Kidney (tissue), 14 donors: ENCODE measurements around the gene C16orf90. TPM values are rescaled to one million over a fixed set of nuclear protein-coding genes. Genes with fewer than 3 reads are reported as not detected.
"Not testable (repeated sequence)": the region's sequence is repeated elsewhere in the genome, so short reads cannot be mapped to it uniquely, and the experiment has no call there.

ENCODE experiments used
- DNase-seq, 5 donors: peaks; one replicate each; pipeline ENCODE4 v3.0.0-alpha.2; 2013 to 2020
- FAIRE-seq: peaks from 2 replicates; lab custom pipeline; 2012; peaks lifted over from hg19 to GRCh38; lab: Jason Lieb, UNC
- H3K27ac ChIP-seq, 2 donors: one replicate each; pipeline ENCODE4 v1.7.0; 2013; ENCODE audit warnings: low read depth in 2 of 2, low read length in 2 of 2, inconsistent platforms in 1 of 2
- H3K27me3 ChIP-seq: one replicate; pipeline ENCODE4 v1.7.1; 2013; ENCODE audit warnings: low read length, inconsistent platforms; ENCODE audit not compliant: control insufficient read depth, insufficient read depth
- H3K36me3 ChIP-seq, 3 donors: one replicate each; pipeline versions ENCODE4 v1.7.0 to v1.7.1; 2013; ENCODE audit warnings: low read length in 3 of 3, control low read depth in 1 of 3, inconsistent platforms in 1 of 3; ENCODE audit not compliant: insufficient read depth in 3 of 3, control insufficient read depth in 2 of 3
- H3K4me1 ChIP-seq, 3 donors: one replicate each; pipeline versions ENCODE4 v1.7.0 to v1.7.1; 2013; ENCODE audit warnings: low read length in 3 of 3, inconsistent platforms in 1 of 3, low read depth in 1 of 3; ENCODE audit not compliant: control insufficient read depth in 2 of 3, insufficient read depth in 2 of 3
- H3K4me3 ChIP-seq, 3 donors: one replicate each; pipeline versions ENCODE4 v1.7.0 to v1.8.1; 2013; ENCODE audit warnings: low read length in 3 of 3, control low read depth in 1 of 3, inconsistent platforms in 1 of 3
- H3K9ac ChIP-seq, 3 donors: one replicate each; pipeline versions ENCODE4 v1.7.0 to v1.7.1; 2013; ENCODE audit warnings: low read length in 3 of 3, control low read depth in 1 of 3, inconsistent platforms in 1 of 3
- H3K9me3 ChIP-seq, 3 donors: one replicate each; pipeline versions ENCODE4 v1.7.0 to v1.7.1; 2013; ENCODE audit warnings: low read length in 3 of 3, control low read depth in 1 of 3, inconsistent platforms in 1 of 3; ENCODE audit not compliant: control insufficient read depth in 2 of 3, insufficient read depth in 1 of 3
- CTCF ChIP-seq: IDR thresholded peaks from 3 replicates; pipeline ENCODE4 v1.5.1; 2012; ENCODE audit warnings: mild to moderate bottlenecking, moderate library complexity, borderline replicate concordance; ENCODE audit not compliant: insufficient read depth; ENCODE audit errors: extremely low read depth
- intact Hi-C: fragments of 100-400 bp; cut with DNase I; formaldehyde crosslinking; loops from one replicate; pipeline ENCODE4 v1.11.1; 2022
- polyA plus RNA-seq: library from polyadenylated mRNA; stranded (reverse); fragments of 350-450 nt; fragmentation: Illumina TruSeq; extraction: RNeasy Lipid Tissue Mini Kit (QIAGEN cat#74804); gene quantifications from one replicate; pipeline ENCODE4 v1.2.3, GENCODE V29; 2014; ENCODE audit warnings: low read depth, low replicate concordance; ENCODE audit not compliant: insufficient read depth
- total RNA-seq: library from RNA; stranded (reverse); fragmentation: NEBNext Ultra II Directional; extraction: Animal tissue kit (Norgen Biotek cat#: 25700); gene quantifications from one replicate; pipeline ENCODE4 v1.2.1, GENCODE V29; 2021
- donor health status: control.
- donor health status: control.
- donor health status: control.
- donor health status: control.
- donor health status: control.
- donor health status: DM: yes; HTN: yes; CAD: no.
- donor health status: Normal renal cell carcinoma (clear cell type).

The C16orf90 gene
- total and polyA plus RNA-seq, 2 donors from 2014 or later: not detected

- no peaks in the 10 kb centered on the region for H3K9me3 ChIP-seq
- H3K4me1 ChIP-seq: peaks cover 0 to 10% (median 0%) of the 10 kb centered on the region in 3 donors
- no peak overlapping the region for H3K9ac ChIP-seq
- no peak overlapping the region for H3K4me3 ChIP-seq
- no peak for TF ChIP-seq CTCF
- intact Hi-C loops: no loop called here
- FAIRE-seq (no peak), DNase-seq (no peak)
- H3K27me3 ChIP-seq: no peaks in the 10 kb centered on the region
- H3K36me3 ChIP-seq: peaks cover 0 to 25% (median 11%) of the 10 kb centered on the region in 3 donors
- no peak overlapping the region for H3K27ac ChIP-seq
Measured at GRCh38 chr16:3476409-3476808, 18.9 kb downstream of the C16orf90 start.

GRCh38 chr16:3475604-3476375 lies 19.5 kb downstream of the C16orf90 start:
- no peak for TF ChIP-seq CTCF
- Histone ChIP-seq H3K9me3 (no peaks in the 10 kb centered on the region), H3K27me3 (no peaks in the 10 kb centered on the region), H3K36me3 (peaks cover 0 to 19% (median 11%) of the 10 kb centered on the region in 3 donors), H3K27ac (no peak overlapping the region), H3K4me1 (peaks cover 0 to 10% (median 0%) of the 10 kb centered on the region in 3 donors), H3K4me3 (no peak overlapping the region), H3K9ac (no peak overlapping the region)
- DNase-seq (peak in 1 of 5 donors; percentile 66), FAIRE-seq (no peak)
- intact Hi-C loops: no loop called here

- peaks cover 0 to 14% (median 11%) of the 10 kb centered on the region in 3 donors for H3K36me3 ChIP-seq
- not testable (repeated sequence) for FAIRE-seq, H3K4me3 ChIP-seq
Measured at GRCh38 chr16:3474870-3475269, 20.4 kb downstream of the C16orf90 start.

GRCh38 chr16:3474136-3474779 lies 21.0 kb downstream of the C16orf90 start:
- FAIRE-seq (no peak), DNase-seq (no peak)
- H3K4me3 ChIP-seq: no peak overlapping the region
- peaks cover 0 to 18% (median 0%) of the 10 kb centered on the region in 3 donors for H3K4me1 ChIP-seq
- no peaks in the 10 kb centered on the region for H3K27me3 ChIP-seq
- H3K9me3 ChIP-seq: no peaks in the 10 kb centered on the region
- no peak overlapping the region for H3K27ac ChIP-seq
- peaks cover 0 to 8% (median 5%) of the 10 kb centered on the region in 3 donors for H3K36me3 ChIP-seq
- no peak overlapping the region for H3K9ac ChIP-seq
- TF ChIP-seq CTCF: no peak
- intact Hi-C loops: no loop called here

More at GRCh38 chr16:3474870-3475269, 20.4 kb downstream of the C16orf90 start:
- intact Hi-C loops, DNase-seq, H3K27ac ChIP-seq, H3K9me3 ChIP-seq, H3K27me3 ChIP-seq, H3K9ac ChIP-seq: not testable (repeated sequence)
- peaks cover 0 to 12% (median 0%) of the 10 kb centered on the region in 3 donors for H3K4me1 ChIP-seq

- H3K36me3 ChIP-seq, intact Hi-C loops, H3K4me3 ChIP-seq, FAIRE-seq, H3K27me3 ChIP-seq, DNase-seq, H3K9me3 ChIP-seq, H3K9ac ChIP-seq, H3K27ac ChIP-seq: not testable (repeated sequence)
- peaks cover 0 to 21% (median 0%) of the 10 kb centered on the region in 3 donors for H3K4me1 ChIP-seq
Measured at GRCh38 chr16:3473596-3473943, 21.7 kb downstream of the C16orf90 start.
